Measurements from ENCODE around the gene ANKMY1. TPM values are rescaled to one million over a fixed set of nuclear protein-coding genes. Genes with fewer than 3 reads are reported as not detected.
A peak's percentile ranks its signal among the peaks of the same experiment; 100 is the strongest.

The ANKMY1 gene
- total and polyA plus RNA-seq, 3 experiments from 2014 or later, result 15.8 to 27.9 (median 22.4) TPM

DNA sequence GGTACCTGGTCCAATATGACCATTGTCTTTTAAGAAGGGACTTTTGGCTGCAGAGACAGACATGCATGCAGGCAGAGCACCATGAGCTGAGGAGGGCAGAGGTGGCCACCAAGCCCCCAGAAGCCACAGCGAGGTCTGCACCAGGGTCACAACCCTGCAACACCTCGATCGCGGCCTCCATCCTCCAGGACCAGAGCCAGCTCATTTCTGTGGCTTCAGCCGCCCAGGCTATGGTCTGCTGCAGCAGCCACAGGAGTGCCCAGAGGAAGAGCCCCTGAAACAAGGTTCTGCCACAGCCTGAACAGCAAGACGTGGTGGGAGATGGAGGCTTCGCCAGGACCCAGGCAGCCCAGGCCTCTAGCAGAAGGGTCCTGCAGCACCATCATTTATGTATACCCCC, 53.9 kb downstream of the ANKMY1 start:
- Mint-ChIP-seq H3K4me3 (no peak overlapping the region), H3K27me3 (no peaks in the 10 kb centered on the region), H3K4me1 (no peaks in the 10 kb centered on the region), H3K27ac (no peak overlapping the region), H3K36me3 (peaks cover 5 to 47% (median 17%) of the 10 kb centered on the region in 3 donors), H3K9me3 (no peaks in the 10 kb centered on the region)
- no peaks in the 10 kb centered on the region for H3K9me3 ChIP-seq (ENCODE audit: low read length)
- no peaks in the 10 kb centered on the region for H3K36me3 ChIP-seq (ENCODE audit: insufficient read depth, low read length)
- no peaks in the 10 kb centered on the region for H3K4me1 ChIP-seq (ENCODE audit: insufficient read depth, low read length)
- H3K27me3 ChIP-seq (ENCODE audit: insufficient read depth, low read length, poor library complexity, severe bottlenecking), result no peaks in the 10 kb centered on the region
- ChIA-PET CTCF (interaction anchor here (0.7 to 1.4 kb wide), 2 partner anchors 10 to 14 kb away, joined by 3 to 5 read pairs; no protein-coding TSS in a partner anchor), POLR2A (no interaction called here)
- H3K27ac ChIP-seq (ENCODE audit: low read depth, low read length), result no peak overlapping the region
- no peak overlapping the region for H3K4me3 ChIP-seq (ENCODE audit: low read length)
- no peak for DNase-seq

DNA sequence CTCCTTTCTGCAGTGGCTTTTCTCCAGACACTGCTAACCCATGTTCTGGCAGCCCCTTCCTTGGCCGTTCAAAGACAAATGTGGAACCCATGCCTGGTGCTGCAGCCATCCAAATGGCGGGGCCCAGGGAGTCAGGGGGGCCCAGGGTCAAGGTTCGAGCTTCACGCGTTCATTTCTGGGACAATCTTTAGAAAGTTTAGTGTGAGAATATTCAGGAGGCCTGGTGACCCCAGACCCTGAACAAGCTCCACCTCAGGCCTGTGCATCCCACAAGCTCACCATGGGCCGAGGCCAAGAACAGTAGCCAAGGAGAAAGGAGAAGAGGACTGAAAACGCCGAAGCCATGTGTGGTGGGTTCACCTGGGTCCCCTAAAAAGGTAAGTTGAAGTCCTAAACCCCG, 54.4 kb downstream of the ANKMY1 start:
- H3K27ac ChIP-seq (ENCODE audit: low read depth, low read length), result no peak overlapping the region
- Mint-ChIP-seq H3K4me3 (no peak overlapping the region), H3K27me3 (no peaks in the 10 kb centered on the region), H3K4me1 (no peaks in the 10 kb centered on the region), H3K36me3 (peaks cover under 1 to 47% (median 15%) of the 10 kb centered on the region in 3 donors), H3K27ac (no peak overlapping the region), H3K9me3 (no peaks in the 10 kb centered on the region)
- H3K9me3 ChIP-seq (ENCODE audit: low read length), result no peaks in the 10 kb centered on the region
- no peaks in the 10 kb centered on the region for H3K27me3 ChIP-seq (ENCODE audit: insufficient read depth, low read length, poor library complexity, severe bottlenecking)
- no peak for DNase-seq
- POLR2A ChIA-PET, result no interaction called here
- CTCF ChIA-PET, result interaction anchor here (0.8 to 1.4 kb wide), 2 partner anchors 11 to 14 kb away, joined by 3 to 4 read pairs; no protein-coding TSS in a partner anchor
- no peak overlapping the region for H3K4me3 ChIP-seq (ENCODE audit: low read length)
- H3K36me3 ChIP-seq (ENCODE audit: insufficient read depth, low read length), result no peaks in the 10 kb centered on the region
- H3K4me1 ChIP-seq (ENCODE audit: insufficient read depth, low read length), result no peaks in the 10 kb centered on the region

DNA sequence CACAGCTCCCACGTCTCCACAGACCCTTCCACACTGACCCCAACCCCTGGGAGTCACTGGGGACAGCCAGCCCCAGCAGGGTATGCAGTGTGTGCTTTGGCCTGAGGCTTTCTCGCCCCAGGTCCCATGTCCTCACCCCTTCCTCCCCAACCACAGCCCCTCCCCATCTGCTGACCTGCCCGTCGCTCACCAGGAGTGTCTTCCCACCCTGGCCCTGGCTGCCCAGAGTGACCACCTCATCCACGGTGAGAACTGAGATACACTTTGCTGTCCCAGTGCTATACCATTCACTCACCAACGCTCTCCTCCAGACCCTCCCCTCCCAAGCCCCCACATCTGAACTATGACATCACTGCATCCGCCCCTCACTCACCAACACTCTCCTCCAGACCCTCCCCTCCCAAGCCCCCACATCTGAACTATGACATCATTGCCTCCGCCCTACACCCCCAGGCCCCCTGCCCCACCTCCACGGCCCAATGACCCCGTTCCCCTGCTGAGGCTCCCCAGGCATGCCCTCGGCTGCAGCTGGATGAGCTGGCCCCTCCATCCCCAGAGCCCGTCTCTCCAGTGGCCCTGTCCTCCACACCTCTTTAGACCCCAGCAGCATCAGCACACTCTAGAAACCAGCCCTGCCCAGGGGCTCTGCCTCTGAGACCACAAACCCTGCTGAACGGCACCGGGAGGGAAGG, 55.2 kb downstream of the ANKMY1 start:
- Histone ChIP-seq H3K4me3 (ENCODE audit: low read length) (no peak overlapping the region), H3K9me3 (ENCODE audit: low read length) (no peaks in the 10 kb centered on the region), H3K4me1 (ENCODE audit: insufficient read depth, low read length) (no peaks in the 10 kb centered on the region), H3K27ac (ENCODE audit: low read depth, low read length) (no peak overlapping the region), H3K36me3 (ENCODE audit: insufficient read depth, low read length) (no peaks in the 10 kb centered on the region), H3K27me3 (ENCODE audit: insufficient read depth, low read length, poor library complexity, severe bottlenecking) (no peaks in the 10 kb centered on the region)
- ChIA-PET POLR2A (no interaction called here), CTCF (interaction anchor here (0.8 to 1.4 kb wide), 2 partner anchors 12 to 15 kb away, joined by 3 to 4 read pairs; no protein-coding TSS in a partner anchor)
- peaks cover 5 to 49% (median 17%) of the 10 kb centered on the region in 3 donors for H3K36me3 Mint-ChIP-seq
- H3K4me3 Mint-ChIP-seq, result no peak overlapping the region
- H3K4me1 Mint-ChIP-seq, result no peaks in the 10 kb centered on the region
- DNase-seq, result no peak
- H3K27me3 Mint-ChIP-seq, result no peaks in the 10 kb centered on the region
- no peaks in the 10 kb centered on the region for H3K9me3 Mint-ChIP-seq
- H3K27ac Mint-ChIP-seq, result peak overlapping the region in 1 of 8 donors; percentile 50

DNA sequence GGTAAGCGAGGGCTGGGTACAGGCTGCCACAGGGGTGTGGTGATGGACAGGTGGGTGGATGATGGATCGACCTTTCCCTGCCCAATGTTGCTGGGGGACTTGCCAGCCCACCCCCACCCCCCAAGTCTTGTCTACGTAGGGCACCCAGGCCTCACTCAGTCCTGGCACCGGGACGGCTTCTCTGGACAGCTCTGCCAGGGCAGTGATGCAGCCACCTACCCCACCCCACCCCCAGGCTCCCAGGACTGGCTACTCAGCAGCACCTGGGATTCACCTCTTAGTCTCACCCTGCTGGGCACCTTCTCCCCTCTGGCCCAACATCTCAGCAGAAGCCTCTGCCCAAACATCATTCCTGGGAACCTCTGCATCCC, 55.7 kb downstream of the ANKMY1 start:
- CTCF ChIA-PET, result no interaction called here
- no peaks in the 10 kb centered on the region for H3K36me3 ChIP-seq (ENCODE audit: insufficient read depth, low read length)
- Mint-ChIP-seq H3K27me3 (no peaks in the 10 kb centered on the region), H3K9me3 (no peaks in the 10 kb centered on the region), H3K27ac (no peak overlapping the region), H3K36me3 (peaks cover 9 to 55% (median 22%) of the 10 kb centered on the region in 3 donors), H3K4me3 (no peak overlapping the region), H3K4me1 (no peaks in the 10 kb centered on the region)
- no peaks in the 10 kb centered on the region for H3K27me3 ChIP-seq (ENCODE audit: insufficient read depth, low read length, poor library complexity, severe bottlenecking)
- H3K27ac ChIP-seq (ENCODE audit: low read depth, low read length), result no peak overlapping the region
- no peak overlapping the region for H3K4me3 ChIP-seq (ENCODE audit: low read length)
- DNase-seq, result no peak
- no peaks in the 10 kb centered on the region for H3K4me1 ChIP-seq (ENCODE audit: insufficient read depth, low read length)
- no peaks in the 10 kb centered on the region for H3K9me3 ChIP-seq (ENCODE audit: low read length)
- POLR2A ChIA-PET, result no interaction called here

DNA sequence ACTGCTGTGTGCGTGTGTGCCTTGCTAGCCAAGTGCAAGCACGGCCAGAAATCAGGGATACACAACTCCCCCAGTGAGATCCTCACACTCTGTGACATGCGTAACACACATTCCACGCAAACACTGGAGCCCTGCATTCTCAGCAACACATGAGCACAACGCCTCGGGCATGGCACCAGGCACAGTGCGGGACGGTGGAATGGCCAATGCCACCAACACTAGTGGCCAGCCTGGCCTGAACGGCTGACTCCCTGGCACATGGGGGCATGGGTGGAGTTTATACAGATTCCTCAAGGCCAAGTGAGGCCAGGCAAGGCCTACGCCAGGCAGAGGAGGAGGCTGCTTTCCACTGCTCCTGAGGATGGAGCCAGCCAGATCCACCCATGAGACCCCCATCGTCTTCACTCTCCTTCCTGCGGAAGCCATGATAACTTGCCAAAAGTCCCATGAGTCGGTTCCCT, 56.2 kb downstream of the ANKMY1 start:
- Histone ChIP-seq H3K36me3 (ENCODE audit: insufficient read depth, low read length) (no peaks in the 10 kb centered on the region), H3K4me1 (ENCODE audit: insufficient read depth, low read length) (no peaks in the 10 kb centered on the region), H3K27me3 (ENCODE audit: insufficient read depth, low read length, poor library complexity, severe bottlenecking) (no peaks in the 10 kb centered on the region), H3K27ac (ENCODE audit: low read depth, low read length) (no peak overlapping the region), H3K4me3 (ENCODE audit: low read length) (no peak overlapping the region), H3K9me3 (ENCODE audit: low read length) (no peaks in the 10 kb centered on the region)
- Mint-ChIP-seq H3K36me3 (peaks cover 14 to 59% (median 25%) of the 10 kb centered on the region in 3 donors), H3K27me3 (no peaks in the 10 kb centered on the region), H3K9me3 (no peaks in the 10 kb centered on the region), H3K4me1 (no peaks in the 10 kb centered on the region), H3K4me3 (no peak overlapping the region), H3K27ac (no peak overlapping the region)
- ChIA-PET CTCF (no interaction called here), POLR2A (no interaction called here)
- no peak for DNase-seq

DNA sequence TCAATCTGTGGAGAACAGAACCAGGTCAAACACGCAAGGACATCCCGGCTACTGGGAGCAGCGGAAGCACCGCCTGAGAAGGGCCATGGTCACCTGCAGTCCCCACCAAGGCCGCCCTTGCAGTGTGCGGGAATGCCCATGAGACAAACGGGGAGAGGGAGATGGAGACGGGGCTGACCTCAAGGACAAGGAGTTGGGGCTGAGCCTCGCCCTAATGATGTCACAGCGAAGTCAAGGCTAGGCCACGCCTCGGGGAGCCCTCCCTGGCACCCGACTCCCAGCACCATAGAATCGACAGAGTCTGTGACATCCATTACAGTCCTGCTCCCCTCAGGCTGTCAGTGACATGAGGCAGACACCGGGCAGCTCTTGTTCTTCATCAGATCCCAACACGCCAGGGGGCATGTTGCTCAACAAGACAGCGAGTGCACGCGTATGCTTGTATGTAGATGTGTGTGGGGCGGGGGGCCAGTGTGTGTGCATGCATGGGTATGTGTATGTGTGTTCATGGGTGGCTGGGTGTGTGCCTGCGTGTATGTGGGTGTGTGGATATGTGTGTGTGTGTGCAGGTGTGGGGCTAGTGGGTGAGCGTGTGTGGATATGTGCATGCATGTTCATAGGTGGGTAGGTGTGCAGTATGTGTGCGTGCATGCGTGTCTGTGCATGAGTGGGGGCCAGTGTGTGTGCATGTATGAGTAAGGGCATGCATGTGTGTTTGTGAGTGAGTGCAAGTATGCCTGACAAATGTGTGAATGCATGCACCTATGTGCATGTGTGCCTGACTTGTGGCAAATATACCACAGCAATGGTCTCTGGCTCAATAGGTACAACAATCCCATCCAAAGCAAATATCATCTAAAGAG, 57.0 kb downstream of the ANKMY1 start:
- peak overlapping the region in 1 of 8 donors; percentile 29 for H3K27ac Mint-ChIP-seq
- Histone ChIP-seq H3K36me3 (ENCODE audit: insufficient read depth, low read length) (no peaks in the 10 kb centered on the region), H3K27me3 (ENCODE audit: insufficient read depth, low read length, poor library complexity, severe bottlenecking) (no peaks in the 10 kb centered on the region), H3K4me1 (ENCODE audit: insufficient read depth, low read length) (no peaks in the 10 kb centered on the region), H3K27ac (ENCODE audit: low read depth, low read length) (no peak overlapping the region), H3K9me3 (ENCODE audit: low read length) (no peaks in the 10 kb centered on the region), H3K4me3 (ENCODE audit: low read length) (no peak overlapping the region)
- peaks cover 22 to 62% (median 30%) of the 10 kb centered on the region in 3 donors for H3K36me3 Mint-ChIP-seq
- H3K4me1 Mint-ChIP-seq, result no peaks in the 10 kb centered on the region
- H3K27me3 Mint-ChIP-seq, result no peaks in the 10 kb centered on the region
- POLR2A ChIA-PET, result no interaction called here
- CTCF ChIA-PET, result no interaction called here
- no peak overlapping the region for H3K4me3 Mint-ChIP-seq
- H3K9me3 Mint-ChIP-seq, result peaks cover 0 to under 1% (median 0%) of the 10 kb centered on the region in 5 donors
- no peak for DNase-seq

DNA sequence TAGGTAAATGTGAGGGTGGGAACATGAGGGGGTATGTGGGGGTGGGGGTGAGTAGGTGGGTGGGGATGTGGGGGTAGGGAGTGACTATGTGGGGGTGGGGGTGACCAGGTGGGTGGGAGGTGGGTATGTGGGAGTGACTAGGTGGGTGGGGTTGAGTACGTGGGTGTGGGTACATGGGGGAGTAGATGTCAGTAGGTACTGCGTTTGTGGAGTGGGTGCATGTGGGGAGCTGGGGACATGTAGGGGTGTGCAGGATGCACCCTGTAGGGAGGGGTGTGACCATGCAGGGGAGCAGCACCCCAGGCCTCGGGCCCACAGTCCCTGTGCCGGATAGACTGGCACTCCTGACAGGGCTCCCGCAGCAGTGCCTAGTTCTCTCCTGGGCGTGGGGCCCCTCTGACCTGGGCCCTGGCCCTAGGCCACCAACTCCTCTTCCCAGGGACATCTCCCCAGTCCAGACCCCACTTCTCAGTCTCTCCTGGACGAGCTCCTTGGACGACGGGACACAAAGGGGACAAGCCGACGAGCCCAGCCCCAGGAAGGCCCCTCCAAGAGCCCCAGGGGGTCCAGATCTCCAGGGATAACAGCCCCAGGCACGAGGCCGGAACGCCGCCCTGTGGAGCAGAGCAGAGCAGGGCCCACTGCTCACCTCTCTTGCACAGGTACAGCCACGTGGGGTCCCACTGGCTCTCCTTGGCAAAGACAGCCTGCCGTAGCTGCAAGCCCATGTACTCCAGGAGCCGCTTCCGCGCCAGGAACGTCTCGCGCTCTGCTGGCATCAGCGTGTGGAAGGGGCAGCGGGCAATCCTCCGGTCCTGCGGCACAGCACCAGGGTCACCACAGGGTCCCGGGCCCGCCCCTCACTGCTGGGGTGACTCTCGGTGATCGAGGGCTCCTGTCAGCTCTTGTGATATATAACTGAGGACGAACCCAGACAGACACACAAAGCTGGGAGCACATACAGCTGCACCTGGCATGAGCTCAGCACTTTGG, 58.2 kb downstream of the ANKMY1 start:
- no peaks in the 10 kb centered on the region for H3K9me3 ChIP-seq (ENCODE audit: low read length)
- Mint-ChIP-seq H3K9me3 (peaks cover 0 to 1% (median 0%) of the 10 kb centered on the region in 5 donors), H3K27me3 (no peaks in the 10 kb centered on the region), H3K4me1 (no peaks in the 10 kb centered on the region), H3K4me3 (no peak overlapping the region), H3K27ac (no peak overlapping the region), H3K36me3 (peaks cover 28 to 63% (median 30%) of the 10 kb centered on the region in 3 donors)
- H3K4me1 ChIP-seq (ENCODE audit: insufficient read depth, low read length), result no peaks in the 10 kb centered on the region
- POLR2A ChIA-PET, result no interaction called here
- H3K4me3 ChIP-seq (ENCODE audit: low read length), result no peak overlapping the region
- no peaks in the 10 kb centered on the region for H3K36me3 ChIP-seq (ENCODE audit: insufficient read depth, low read length)
- H3K27ac ChIP-seq (ENCODE audit: low read depth, low read length), result no peak overlapping the region
- CTCF ChIA-PET, result interaction anchor here (1.0 kb wide), 1 partner anchor 15 kb away, joined by 4 read pairs; no protein-coding TSS in a partner anchor
- H3K27me3 ChIP-seq (ENCODE audit: insufficient read depth, low read length, poor library complexity, severe bottlenecking), result no peaks in the 10 kb centered on the region
- no peak for DNase-seq

All from CD8-positive, alpha-beta memory T cell (primary cell).